ENCODE measurements around the gene TSEN2. TPM values are rescaled to one million over a fixed set of nuclear protein-coding genes. Genes with fewer than 3 reads are reported as not detected.

The TSEN2 gene
- total RNA-seq, 2 donors from 2014 or later = 13.7 to 21.1 TPM

DNA sequence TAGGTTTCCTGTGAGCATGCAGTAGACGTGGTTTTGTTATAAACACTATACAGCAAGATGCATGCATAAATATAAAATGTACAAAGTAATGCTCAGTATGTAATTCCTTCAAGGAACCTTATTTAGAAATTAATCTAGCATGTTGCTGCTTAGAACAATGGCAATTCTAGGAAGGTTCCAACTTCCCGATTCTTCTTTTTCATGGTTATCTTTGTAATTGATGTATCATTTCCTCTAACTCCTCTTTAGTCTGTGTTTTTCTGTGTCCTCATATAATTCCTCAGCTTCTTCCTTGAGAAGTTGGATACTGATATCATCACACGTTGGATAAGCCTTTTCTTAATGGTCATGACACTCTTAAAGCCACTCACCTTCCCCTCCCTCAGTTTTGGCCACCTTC is 3.5 kb downstream of the TSEN2 start:
- no peak for TF ChIP-seq CTCF (IDR thresholded peaks at IDR 0.05)
- no peak overlapping the region for H3K9ac ChIP-seq (ENCODE audit: low read depth in 2 of 2, low read length in 2 of 2)
- no peak overlapping the region for H3K4me3 ChIP-seq
- H3K27ac ChIP-seq = no peak overlapping the region
- no peaks in the 10 kb centered on the region for H3K27me3 ChIP-seq
- DNase-seq = no peak
- H3K36me3 ChIP-seq = no peaks in the 10 kb centered on the region
- no peaks in the 10 kb centered on the region for H3K9me3 ChIP-seq
- intact Hi-C loops (cut with DNase I) = loop anchor here (10.0 kb wide), 1 partner anchor 313 kb away; no protein-coding TSS in a partner anchor
- H3K4me1 ChIP-seq = peaks cover 23% of the 10 kb centered on the region

DNA sequence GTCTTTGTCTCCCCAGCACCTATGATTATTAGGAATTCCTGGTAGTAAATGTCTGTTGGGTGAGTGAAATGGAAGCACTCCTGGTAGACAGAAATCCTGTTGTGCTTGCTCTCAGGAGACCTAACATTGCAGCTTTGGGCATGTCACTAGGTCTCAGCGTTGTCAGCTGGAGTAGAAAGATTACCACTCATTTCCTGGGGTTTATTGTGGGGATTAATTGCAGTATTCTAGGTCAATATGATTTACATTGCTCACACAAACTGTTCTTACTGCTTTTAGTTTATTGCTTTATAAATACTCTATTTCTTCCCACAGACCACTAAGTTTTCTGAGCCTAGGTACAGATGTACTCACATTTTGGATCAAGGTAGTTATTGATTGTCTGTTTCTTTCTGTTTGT is 5.1 kb downstream of the TSEN2 start:
- DNase-seq = no peak
- no peaks in the 10 kb centered on the region for H3K9me3 ChIP-seq
- H3K4me1 ChIP-seq = peaks cover 12% of the 10 kb centered on the region
- no peak for TF ChIP-seq CTCF (IDR thresholded peaks at IDR 0.05)
- no peak overlapping the region for H3K4me3 ChIP-seq
- H3K27ac ChIP-seq = no peak overlapping the region
- no peaks in the 10 kb centered on the region for H3K36me3 ChIP-seq
- no peaks in the 10 kb centered on the region for H3K27me3 ChIP-seq
- intact Hi-C loops (cut with DNase I) = loop anchor here (10.0 kb wide), 1 partner anchor 315 kb away; no protein-coding TSS in a partner anchor
- no peak overlapping the region for H3K9ac ChIP-seq (ENCODE audit: low read depth in 2 of 2, low read length in 2 of 2)

DNA sequence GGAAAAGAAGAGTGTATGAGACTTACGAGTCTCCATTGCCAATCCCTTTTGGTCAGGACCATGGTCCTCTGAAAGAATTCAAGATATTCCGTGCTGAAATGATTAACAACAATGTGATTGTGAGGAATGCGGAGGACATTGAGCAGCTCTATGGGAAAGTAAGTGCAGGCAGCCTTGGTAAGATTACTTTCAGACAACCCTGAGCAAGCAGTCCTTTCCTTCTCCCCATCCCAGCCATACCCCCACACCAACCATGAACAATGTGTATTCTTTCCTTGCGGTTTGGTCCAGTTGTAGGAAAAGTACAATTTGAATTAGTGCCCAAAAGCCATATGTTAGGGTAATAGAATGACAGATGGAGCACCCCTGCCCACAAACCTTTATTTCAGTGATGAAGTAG is 5.6 kb downstream of the TSEN2 start:
- H3K9ac ChIP-seq (ENCODE audit: low read depth in 2 of 2, low read length in 2 of 2) = no peak overlapping the region
- intact Hi-C loops (cut with DNase I) = loop anchor here (10.0 kb wide), 1 partner anchor 315 kb away; no protein-coding TSS in a partner anchor
- H3K4me1 ChIP-seq = peaks cover 11% of the 10 kb centered on the region
- no peak overlapping the region for H3K27ac ChIP-seq
- no peak for DNase-seq
- no peak for TF ChIP-seq CTCF (IDR thresholded peaks at IDR 0.05)
- H3K27me3 ChIP-seq = no peaks in the 10 kb centered on the region
- no peaks in the 10 kb centered on the region for H3K9me3 ChIP-seq
- no peaks in the 10 kb centered on the region for H3K36me3 ChIP-seq
- no peak overlapping the region for H3K4me3 ChIP-seq

GRCh38 chr3:12490547-12490946 is 6.3 kb downstream of the TSEN2 start:
- no peak for DNase-seq
- no peak overlapping the region for H3K9ac ChIP-seq (ENCODE audit: low read depth in 2 of 2, low read length in 2 of 2)
- no peak overlapping the region for H3K4me3 ChIP-seq
- H3K36me3 ChIP-seq = no peaks in the 10 kb centered on the region
- H3K9me3 ChIP-seq = no peaks in the 10 kb centered on the region
- no peak for TF ChIP-seq CTCF (IDR thresholded peaks at IDR 0.05)
- no peak overlapping the region for H3K27ac ChIP-seq
- H3K4me1 ChIP-seq = peaks cover 4% of the 10 kb centered on the region
- H3K27me3 ChIP-seq = no peaks in the 10 kb centered on the region
- intact Hi-C loops (cut with DNase I) = no loop called here

DNA sequence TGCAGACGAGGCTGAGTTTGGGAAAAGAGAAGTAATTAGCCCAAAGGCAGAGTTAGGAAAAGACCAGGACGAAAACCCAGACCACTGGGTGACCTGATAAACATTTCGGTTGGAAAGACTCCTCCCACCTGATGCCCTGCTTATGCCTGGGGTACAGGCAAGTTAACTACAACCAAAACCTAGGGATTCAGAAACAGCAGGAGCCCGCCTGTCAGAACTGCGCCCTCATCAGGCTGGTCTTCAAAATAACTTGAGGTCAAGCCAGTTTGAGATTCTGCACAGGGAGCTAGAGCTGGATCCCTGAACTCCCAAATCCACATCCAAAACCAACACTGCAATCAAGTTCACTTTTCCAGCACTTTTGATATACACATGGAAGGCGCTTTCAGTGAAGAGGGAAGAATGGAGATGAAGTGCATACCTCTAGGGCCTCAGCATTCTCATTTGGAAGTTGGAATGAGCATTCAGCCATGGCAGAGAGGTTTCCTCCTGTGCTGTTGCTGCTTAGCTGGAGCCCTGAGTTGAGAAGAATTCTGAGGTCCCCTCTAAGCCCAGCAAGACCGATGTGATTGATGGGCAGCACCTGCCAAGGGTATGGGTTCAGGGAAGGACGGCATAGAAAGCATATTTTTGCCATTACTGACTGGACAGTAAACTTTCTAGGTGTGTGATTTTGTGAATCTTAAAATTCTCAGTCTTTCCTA is 11.6 kb downstream of the TSEN2 start:
- H3K4me1 ChIP-seq = no peaks in the 10 kb centered on the region
- no peak overlapping the region for H3K9ac ChIP-seq (ENCODE audit: low read depth in 2 of 2, low read length in 2 of 2)
- H3K36me3 ChIP-seq = peaks cover 8% of the 10 kb centered on the region
- no peaks in the 10 kb centered on the region for H3K27me3 ChIP-seq
- no peak for DNase-seq
- no peaks in the 10 kb centered on the region for H3K9me3 ChIP-seq
- H3K27ac ChIP-seq = no peak overlapping the region
- no peak for TF ChIP-seq CTCF (IDR thresholded peaks at IDR 0.05)
- H3K4me3 ChIP-seq = no peak overlapping the region
- intact Hi-C loops (cut with DNase I) = no loop called here
